ENCODE measurements around the gene TIGD3. TPM values are rescaled to one million over a fixed set of nuclear protein-coding genes. Genes with fewer than 3 reads are reported as not detected.

The TIGD3 gene
- total and polyA plus RNA-seq, 4 donors, result 0.08 to 0.33 (median 0.17) TPM; not detected in 1

DNA sequence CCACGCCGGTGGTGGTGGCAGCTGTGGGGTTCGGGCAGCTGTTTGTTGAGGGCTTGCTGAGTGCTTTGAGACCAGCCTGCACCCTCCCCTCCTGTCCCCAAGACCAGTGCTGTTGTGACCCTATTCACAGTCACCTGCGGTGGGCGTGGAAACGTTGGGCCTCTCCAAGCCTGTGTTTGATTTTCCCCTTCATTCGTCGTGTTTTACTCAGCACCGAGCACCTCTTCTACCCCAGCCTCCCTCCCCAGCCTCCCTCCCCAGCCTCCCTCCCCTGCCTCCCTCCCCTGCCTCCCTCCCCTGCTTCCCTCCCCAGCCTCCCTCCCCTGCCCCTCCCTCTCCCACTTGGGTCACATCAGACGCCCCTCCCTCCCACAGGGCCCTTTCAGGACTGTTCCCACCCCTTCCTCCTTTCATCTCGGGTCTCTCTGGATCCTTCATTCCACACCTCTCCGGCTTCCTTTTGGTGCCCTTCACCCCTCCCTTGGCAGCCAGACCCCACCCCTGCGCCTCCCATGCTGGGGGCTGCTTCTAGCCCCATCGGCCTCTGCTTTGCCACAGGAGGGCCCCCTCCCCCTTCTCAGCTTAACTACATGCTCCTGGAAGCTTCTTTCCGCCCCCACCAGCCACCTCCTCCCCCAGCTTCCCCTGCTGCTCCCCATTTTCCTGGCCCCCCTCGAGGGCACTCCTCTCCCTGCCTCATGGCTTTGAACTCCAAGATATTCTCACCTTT, 46.7 kb downstream of the TIGD3 start:
- Histone ChIP-seq H3K9ac (ENCODE audit: low read depth in 1 of 2, low read length in 2 of 2) (no peak overlapping the region), H3K4me1 (ENCODE audit: control insufficient read depth in 4 of 4, insufficient read depth in 4 of 4, low read length in 3 of 4) (peaks cover 0 to 4% (median 0%) of the 10 kb centered on the region in 4 donors)

DNA sequence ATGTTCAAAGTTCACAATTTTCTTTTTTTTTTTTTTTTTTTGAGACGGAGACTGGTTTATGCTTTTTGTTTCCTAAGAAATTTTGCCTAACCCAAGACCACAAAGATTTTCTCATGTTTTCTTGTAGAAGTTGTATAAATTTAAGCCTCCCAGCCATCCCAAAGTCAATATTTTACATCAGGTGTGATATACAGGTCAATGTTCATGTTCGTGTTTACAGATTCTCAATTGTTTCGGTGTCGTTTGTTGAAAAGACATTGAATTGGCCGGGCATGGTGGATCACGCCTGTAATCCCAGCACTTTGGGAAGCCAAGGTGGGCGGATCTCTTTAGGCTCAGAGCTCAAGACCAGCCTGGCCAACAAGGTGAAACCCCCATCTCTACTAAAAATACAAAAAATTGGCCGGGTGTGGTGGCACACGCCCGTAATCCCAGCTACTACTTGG, 47.3 kb downstream of the TIGD3 start:
- Histone ChIP-seq H3K4me1 (ENCODE audit: control insufficient read depth in 4 of 4, insufficient read depth in 4 of 4, low read length in 3 of 4) (peaks cover 0 to 4% (median 0%) of the 10 kb centered on the region in 4 donors), H3K27me3 (ENCODE audit: control insufficient read depth in 4 of 4, insufficient read depth in 4 of 4, low read length in 3 of 4) (no peaks in the 10 kb centered on the region), H3K4me3 (ENCODE audit: low read depth in 1 of 3, low read length in 3 of 3) (no peak overlapping the region), H3K9me3 (ENCODE audit: control insufficient read depth in 4 of 4, low read length in 3 of 4) (no peaks in the 10 kb centered on the region), H3K9ac (ENCODE audit: low read depth in 1 of 2, low read length in 2 of 2) (no peak overlapping the region), H3K27ac (ENCODE audit: low read depth in 1 of 2, low read length in 2 of 2) (no peak overlapping the region), H3K36me3 (ENCODE audit: control insufficient read depth in 4 of 4, insufficient read depth in 3 of 4, low read depth in 1 of 4, low read length in 3 of 4) (peaks cover 2 to 34% (median 15%) of the 10 kb centered on the region in 4 donors)
- peak in 1 of 2 donors; percentile 11 for TF ChIP-seq HNF4A (conservative IDR thresholded peaks at IDR 0.05)
- no peak for TF ChIP-seq FOXA1 (IDR thresholded peaks at IDR 0.05)
- TF ChIP-seq SP1 (IDR thresholded peaks at IDR 0.05), result no peak
- TF ChIP-seq, protein P1, sequence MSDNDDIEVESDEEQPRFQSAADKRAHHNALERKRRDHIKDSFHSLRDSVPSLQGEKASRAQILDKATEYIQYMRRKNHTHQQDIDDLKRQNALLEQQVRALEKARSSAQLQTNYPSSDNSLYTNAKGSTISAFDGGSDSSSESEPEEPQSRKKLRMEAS (IDR thresholded peaks at IDR 0.05), result no peak
- DNase-seq (ENCODE audit: low spot score), result no peak
- 61% methylated on average over 10 of the region's 10 CpGs for WGBS

More for the DNA sequence above, 46.7 kb downstream of the TIGD3 start:
- Histone ChIP-seq H3K9me3 (ENCODE audit: control insufficient read depth in 4 of 4, low read length in 3 of 4) (no peaks in the 10 kb centered on the region), H3K36me3 (ENCODE audit: control insufficient read depth in 4 of 4, insufficient read depth in 3 of 4, low read depth in 1 of 4, low read length in 3 of 4) (peaks cover 2 to 35% (median 15%) of the 10 kb centered on the region in 4 donors), H3K27ac (ENCODE audit: low read depth in 1 of 2, low read length in 2 of 2) (no peak overlapping the region), H3K27me3 (ENCODE audit: control insufficient read depth in 4 of 4, insufficient read depth in 4 of 4, low read length in 3 of 4) (no peaks in the 10 kb centered on the region), H3K4me3 (ENCODE audit: low read depth in 1 of 3, low read length in 3 of 3) (no peak overlapping the region)
- TF ChIP-seq FOXA2 (IDR thresholded peaks at IDR 0.05) (no peak), FOXA1 (IDR thresholded peaks at IDR 0.05) (no peak), RAD21 (IDR thresholded peaks at IDR 0.05) (no peak)
- TF ChIP-seq, protein P2, sequence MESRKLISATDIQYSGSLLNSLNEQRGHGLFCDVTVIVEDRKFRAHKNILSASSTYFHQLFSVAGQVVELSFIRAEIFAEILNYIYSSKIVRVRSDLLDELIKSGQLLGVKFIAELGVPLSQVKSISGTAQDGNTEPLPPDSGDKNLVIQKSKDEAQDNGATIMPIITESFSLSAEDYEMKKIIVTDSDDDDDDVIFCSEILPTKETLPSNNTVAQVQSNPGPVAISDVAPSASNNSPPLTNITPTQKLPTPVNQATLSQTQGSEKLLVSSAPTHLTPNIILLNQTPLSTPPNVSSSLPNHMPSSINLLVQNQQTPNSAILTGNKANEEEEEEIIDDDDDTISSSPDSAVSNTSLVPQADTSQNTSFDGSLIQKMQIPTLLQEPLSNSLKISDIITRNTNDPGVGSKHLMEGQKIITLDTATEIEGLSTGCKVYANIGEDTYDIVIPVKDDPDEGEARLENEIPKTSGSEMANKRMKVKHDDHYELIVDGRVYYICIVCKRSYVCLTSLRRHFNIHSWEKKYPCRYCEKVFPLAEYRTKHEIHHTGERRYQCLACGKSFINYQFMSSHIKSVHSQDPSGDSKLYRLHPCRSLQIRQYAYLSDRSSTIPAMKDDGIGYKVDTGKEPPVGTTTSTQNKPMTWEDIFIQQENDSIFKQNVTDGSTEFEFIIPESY (IDR thresholded peaks at IDR 0.05), result no peak
- DNase-seq (ENCODE audit: low spot score), result no peak
- 81% methylated on average over 16 of the region's 16 CpGs for WGBS

DNA sequence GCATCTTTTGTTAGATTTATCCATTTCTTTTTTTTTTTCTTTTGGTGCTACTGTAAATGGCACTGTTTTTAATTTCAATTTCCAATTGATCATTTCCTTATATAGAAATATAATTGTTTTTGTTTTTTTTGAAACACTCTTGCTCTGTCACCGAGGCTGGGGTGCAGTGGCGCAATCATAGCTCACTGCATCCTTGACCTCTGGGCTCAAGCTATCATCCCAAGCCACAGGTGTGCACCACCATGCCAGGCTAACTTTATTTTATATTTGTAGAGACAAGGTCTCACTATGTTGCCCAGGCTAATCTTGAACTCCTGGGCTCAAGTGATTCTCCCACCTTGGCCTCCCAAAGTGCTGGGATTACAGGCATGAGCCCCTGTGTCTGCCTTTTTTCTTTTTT, 48.2 kb downstream of the TIGD3 start:
- TF ChIP-seq FOXA1 (IDR thresholded peaks at IDR 0.05), result no peak
- TF ChIP-seq, protein P1 (IDR thresholded peaks at IDR 0.05), result no peak
- no peak for TF ChIP-seq YY1 (IDR thresholded peaks at IDR 0.05)
- no peak for TF ChIP-seq GABPA (IDR thresholded peaks at IDR 0.05 in 1 of 2, conservative IDR thresholded peaks at IDR 0.05 in 1 of 2)
- TF ChIP-seq, protein P3, sequence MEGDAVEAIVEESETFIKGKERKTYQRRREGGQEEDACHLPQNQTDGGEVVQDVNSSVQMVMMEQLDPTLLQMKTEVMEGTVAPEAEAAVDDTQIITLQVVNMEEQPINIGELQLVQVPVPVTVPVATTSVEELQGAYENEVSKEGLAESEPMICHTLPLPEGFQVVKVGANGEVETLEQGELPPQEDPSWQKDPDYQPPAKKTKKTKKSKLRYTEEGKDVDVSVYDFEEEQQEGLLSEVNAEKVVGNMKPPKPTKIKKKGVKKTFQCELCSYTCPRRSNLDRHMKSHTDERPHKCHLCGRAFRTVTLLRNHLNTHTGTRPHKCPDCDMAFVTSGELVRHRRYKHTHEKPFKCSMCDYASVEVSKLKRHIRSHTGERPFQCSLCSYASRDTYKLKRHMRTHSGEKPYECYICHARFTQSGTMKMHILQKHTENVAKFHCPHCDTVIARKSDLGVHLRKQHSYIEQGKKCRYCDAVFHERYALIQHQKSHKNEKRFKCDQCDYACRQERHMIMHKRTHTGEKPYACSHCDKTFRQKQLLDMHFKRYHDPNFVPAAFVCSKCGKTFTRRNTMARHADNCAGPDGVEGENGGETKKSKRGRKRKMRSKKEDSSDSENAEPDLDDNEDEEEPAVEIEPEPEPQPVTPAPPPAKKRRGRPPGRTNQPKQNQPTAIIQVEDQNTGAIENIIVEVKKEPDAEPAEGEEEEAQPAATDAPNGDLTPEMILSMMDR (IDR thresholded peaks at IDR 0.05; ENCODE audit: low read depth, low read length, missing input control), result no peak
- TF ChIP-seq HNF4A (conservative IDR thresholded peaks at IDR 0.05), result peak in 1 of 2 donors; percentile 8
- TF ChIP-seq, protein P4, sequence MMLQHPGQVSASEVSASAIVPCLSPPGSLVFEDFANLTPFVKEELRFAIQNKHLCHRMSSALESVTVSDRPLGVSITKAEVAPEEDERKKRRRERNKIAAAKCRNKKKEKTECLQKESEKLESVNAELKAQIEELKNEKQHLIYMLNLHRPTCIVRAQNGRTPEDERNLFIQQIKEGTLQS (IDR thresholded peaks at IDR 0.05), result no peak
- Histone ChIP-seq H3K27ac (ENCODE audit: low read depth in 1 of 2, low read length in 2 of 2) (no peak overlapping the region), H3K9me3 (ENCODE audit: control insufficient read depth in 4 of 4, low read length in 3 of 4) (no peaks in the 10 kb centered on the region), H3K27me3 (ENCODE audit: control insufficient read depth in 4 of 4, insufficient read depth in 4 of 4, low read length in 3 of 4) (no peaks in the 10 kb centered on the region), H3K36me3 (ENCODE audit: control insufficient read depth in 4 of 4, insufficient read depth in 3 of 4, low read depth in 1 of 4, low read length in 3 of 4) (peaks cover 2 to 27% (median 12%) of the 10 kb centered on the region in 4 donors), H3K4me1 (ENCODE audit: control insufficient read depth in 4 of 4, insufficient read depth in 4 of 4, low read length in 3 of 4) (peaks cover 0 to 4% (median 0%) of the 10 kb centered on the region in 4 donors), H3K9ac (ENCODE audit: low read depth in 1 of 2, low read length in 2 of 2) (no peak overlapping the region), H3K4me3 (ENCODE audit: low read depth in 1 of 3, low read length in 3 of 3) (no peak overlapping the region)
- no peak for DNase-seq (ENCODE audit: low spot score)
- 60% methylated on average over 2 of the region's 2 CpGs for WGBS

Data from liver (tissue), 9 donors.